HG03039 (cell line): ENCODE results near the gene TOM1L2.
"Not testable (repeated sequence)": the region's sequence is repeated elsewhere in the genome, so short reads cannot be mapped to it uniquely, and the experiment has no call there.

Experiments used
- ATAC-seq: cut with Tn5 transposase; IDR thresholded peaks from one replicate; pipeline ENCODE4 v1.9.1; 2021; ENCODE audit warnings: mild to moderate bottlenecking, moderate library complexity; ENCODE audit not compliant: unreplicated experiment

Gene TOM1L2

DNA sequence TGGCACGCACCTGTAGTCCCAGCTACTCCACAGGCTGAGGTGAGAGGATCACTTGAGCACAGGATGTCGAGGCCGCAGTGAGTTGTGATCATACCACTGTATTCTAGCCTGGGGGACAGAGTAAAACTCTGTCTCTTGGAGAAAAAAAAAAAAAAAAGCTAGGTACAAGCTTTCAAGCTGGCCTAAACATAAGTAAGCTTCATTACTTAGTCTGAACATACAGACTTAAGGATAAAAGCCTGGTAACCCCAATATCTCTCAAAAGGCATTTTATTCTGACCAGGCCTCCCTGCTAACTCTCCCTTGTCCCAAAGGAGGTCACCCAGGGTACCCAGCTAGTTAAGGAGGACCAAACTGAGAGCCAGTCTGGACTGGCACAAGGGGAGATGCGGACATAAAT lies 46.2 kb downstream of the TOM1L2 start:
- no peak for ATAC-seq

DNA sequence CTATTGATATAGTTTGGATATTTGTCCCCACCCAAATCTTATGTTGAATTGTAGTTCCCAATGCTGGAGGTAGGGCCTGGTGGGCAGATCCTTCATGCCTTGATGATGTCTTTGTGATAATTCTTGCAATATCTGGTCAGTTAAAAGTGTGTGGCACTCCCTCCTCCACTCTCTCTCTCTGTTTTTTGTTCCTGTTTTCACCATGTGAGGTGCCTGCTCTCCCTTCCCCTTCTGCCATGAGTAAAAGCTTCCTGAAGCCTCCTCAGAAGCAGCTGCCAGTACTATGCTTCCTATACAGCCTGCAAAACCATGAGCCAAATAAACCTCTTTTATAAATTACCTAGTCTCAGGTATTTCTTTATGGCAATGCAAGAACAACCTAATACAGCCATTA lies 47.3 kb downstream of the TOM1L2 start:
- ATAC-seq, result no peak

DNA sequence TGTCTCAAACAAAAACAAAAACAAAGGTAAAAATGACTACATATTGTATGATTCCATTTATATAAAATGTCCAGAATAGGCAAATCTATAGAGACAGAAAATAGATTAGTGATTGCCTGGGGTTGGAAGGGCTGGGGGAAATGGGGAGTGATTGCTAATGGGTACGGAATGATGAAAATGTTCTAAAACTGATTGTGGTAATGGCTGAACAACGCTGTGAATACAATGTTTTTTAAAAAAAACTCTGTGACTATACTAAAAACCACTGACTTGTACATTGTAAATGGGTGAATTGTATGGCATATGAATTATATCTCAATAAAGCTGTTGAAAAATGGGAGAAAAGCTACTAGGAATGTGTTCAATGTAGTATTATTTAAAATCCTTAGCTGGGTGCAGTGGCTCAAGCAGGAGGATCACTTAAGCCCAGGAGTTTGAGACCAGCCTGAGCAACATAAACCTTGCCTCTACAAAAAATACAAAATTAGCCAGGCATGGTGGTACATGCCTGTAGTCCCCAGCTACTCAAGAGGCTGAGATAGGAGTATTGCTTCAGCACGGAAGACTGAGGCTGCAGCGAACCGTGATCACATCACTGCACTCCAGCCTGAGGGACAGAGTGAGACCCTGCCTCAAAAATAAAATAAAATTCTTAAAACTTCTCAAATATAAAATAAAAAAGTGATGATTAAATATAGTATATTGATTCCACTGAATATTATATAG lies 47.9 kb downstream of the TOM1L2 start:
- no peak for ATAC-seq

GRCh38 chr17:17922070-17922614 lies 50.1 kb downstream of the TOM1L2 start:
- no peak for ATAC-seq

DNA sequence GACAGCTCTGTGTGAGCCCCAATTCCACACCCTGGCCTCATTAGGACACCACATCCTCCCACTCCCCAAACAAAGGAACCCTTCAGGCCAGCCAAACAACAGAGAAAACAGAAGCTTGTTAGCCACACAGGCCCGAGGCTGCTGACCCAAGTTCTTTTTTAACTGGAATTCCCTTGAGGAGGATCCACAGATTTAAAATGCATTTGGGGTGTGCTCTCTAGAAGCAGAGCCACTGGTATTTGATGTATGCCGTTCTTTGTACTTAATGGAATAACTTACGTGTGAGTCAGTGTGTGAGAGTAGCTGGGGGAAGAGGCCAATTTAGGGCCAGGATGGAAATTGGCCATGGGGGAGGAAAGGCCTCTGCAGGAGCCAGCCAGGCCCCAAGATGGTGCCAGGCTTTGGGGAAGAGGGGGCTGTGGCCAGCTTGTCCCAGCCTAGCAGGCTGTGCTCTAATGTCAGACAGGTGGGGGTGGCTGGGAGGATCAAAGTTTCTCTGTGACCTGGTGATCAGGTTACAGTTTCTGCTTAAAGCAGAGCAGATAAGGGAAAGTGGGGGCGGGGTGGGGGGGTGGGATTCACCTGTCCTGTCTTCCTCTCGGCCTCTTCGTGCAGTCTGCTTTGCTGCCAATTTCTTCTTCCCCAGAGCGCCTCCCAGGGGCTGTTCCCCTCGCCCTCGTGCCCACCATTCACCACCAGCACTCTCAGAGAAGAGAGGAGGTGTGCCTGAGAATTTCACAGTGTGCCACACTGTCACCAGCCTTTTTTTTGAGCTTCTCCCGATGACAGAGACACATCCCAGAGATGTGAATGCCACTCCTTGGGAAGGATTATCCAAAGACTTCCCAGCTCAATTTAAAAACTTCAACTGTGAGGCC lies 50.8 kb downstream of the TOM1L2 start:
- no peak for ATAC-seq

- ATAC-seq, result no peak
Measured at GRCh38 chr17:17919169-17920107, 52.8 kb downstream of the TOM1L2 start.

- ATAC-seq, result no peak
Measured at GRCh38 chr17:17917394-17917793, 54.8 kb downstream of the TOM1L2 start.

- no peak for ATAC-seq
Measured at GRCh38 chr17:17915183-17915582, 57.0 kb downstream of the TOM1L2 start.

DNA sequence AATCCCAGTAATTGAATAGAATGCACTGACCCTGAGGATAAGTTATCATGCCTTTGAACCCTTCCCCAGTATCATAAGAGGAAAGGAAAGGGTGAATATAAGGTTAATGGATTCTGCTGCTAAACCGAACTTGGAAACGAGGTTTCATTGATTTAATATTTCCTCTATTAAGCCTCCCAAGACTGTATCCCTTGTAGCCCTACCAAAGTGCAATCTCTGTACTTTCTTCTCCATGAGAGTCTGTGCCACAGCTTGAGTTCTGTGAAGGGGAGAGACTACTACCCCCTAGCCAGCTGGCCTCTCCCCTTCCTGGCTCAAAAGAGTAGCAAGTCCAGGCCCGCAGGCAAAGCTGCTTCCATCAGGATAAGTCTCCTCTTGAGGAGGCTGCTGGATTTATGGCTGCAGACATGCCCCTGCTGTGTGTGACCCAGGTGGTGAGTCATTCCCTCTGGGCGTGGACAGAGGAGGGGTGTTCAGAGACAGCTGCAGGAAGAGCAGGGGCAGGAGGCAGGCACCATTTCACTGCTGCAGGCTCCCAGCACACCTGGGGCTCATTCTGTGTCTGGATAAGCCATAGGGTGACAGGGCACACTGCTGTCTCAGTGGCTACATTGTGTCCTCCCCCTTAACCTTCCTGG lies 58.4 kb downstream of the TOM1L2 start:
- no peak for ATAC-seq

DNA sequence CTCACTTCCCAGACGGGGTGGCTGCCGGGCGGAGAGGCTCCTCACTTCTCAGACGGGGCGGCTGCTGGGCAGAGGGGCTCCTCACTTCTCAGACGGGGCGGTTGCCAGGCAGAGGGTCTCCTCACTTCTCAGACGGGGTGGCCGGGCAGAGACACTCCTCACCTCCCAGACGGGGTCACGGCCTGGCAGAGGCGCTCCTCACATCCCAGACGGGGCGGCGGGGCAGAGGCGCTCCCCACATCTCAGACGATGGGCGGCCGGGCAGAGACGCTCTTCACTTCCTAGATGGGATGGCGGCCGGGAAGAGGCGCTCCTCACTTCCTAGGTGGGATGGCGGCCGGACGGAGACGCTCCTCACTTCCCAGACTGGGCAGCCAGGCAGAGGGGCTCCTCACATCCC lies 59.9 kb downstream of the TOM1L2 start:
- not testable (repeated sequence) for ATAC-seq

DNA sequence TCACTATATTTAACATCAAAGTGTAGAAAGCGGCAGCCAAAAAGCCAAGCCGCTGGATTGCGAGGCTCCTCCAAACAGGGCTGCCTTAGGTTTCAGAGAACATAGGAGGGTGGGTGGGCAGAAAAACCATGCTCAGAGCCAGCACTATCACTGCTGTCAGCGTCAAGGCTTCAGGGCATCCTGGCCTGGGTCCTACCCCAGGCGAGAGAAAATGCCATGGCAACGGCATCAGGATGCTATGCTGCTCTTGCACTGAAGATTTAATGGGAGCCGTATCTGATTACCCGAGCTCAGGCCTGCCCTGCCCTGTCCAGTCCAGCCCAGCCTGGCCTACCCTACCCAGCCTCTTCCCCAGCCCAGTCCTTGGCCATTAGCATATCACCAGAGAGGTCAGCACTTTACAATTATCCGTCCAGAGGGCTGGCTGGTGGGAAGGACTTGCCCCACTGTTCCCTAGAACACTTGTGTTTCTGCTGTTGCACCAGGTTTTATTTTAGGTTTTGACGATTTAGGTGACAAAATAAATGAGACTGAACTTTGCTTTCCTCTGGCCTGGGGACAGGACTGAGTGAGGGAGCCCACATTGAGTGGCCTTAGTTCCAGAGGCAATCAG lies 61.1 kb downstream of the TOM1L2 start:
- ATAC-seq, result no peak

DNA sequence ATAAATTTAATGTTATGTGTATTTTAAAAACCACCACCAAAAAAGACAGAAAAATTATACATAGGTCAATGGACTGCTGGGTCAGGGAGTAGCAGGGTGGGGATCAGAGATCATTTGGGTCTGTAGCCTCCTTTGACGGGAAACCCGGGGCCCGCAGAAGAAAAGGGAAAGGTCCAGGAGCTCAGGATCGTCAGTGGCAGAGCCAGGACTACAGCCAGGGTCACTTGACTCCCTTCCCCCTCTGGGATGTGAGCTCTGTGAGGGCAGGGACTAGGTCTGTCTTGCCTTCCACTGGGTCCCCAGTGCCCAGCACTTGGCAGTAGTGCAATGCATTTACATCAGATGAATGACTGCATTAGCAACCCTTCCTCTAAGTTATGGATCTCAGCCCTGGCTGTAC lies 62.1 kb downstream of the TOM1L2 start:
- no peak for ATAC-seq

- ATAC-seq, result no peak
Measured at GRCh38 chr17:17909078-17909477, 63.1 kb downstream of the TOM1L2 start.

DNA sequence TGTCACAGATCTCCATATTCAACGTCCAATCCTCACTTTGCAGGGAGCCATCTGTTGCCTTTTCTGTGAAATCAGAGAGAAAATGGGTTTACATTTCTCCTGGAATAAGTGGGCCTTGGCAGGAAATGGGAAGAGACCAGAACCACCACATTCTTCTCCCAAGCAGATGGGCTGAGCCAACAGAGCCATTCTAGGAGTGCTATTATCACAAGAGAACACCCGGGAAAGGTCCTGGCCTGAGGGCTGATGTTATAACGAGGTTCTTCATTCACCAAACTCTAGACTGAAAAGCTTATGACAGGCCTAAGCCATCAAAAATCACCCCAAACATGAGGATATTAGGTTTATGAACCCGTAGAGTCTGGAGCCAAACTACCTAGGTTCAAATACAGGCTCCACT lies 64.7 kb downstream of the TOM1L2 start:
- no peak for ATAC-seq

GRCh38 chr17:17906418-17907215 lies 65.6 kb downstream of the TOM1L2 start:
- no peak for ATAC-seq

GRCh38 chr17:17905036-17905320 lies 67.2 kb downstream of the TOM1L2 start:
- no peak for ATAC-seq

GRCh38 chr17:17904166-17905035 lies 67.8 kb downstream of the TOM1L2 start:
- ATAC-seq, result no peak

DNA sequence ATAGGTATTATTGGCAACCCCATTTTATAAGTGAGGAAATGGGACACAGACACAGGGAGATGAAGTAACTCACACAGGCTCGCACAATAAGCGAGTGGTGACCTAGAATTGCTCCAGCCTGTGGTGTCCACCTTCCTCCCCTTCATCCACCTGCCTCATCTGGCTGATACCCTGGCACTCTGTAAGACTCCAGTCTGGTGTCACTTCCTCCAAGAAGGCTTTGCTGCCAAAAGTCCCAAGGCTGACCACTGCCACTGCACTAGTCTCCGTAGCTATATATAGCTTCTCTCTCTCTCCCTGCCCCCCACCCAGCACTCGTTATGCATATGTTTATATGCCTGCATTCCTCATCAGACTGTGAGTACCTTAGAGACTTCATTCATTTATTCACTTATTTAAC lies 69.3 kb downstream of the TOM1L2 start:
- ATAC-seq, result no peak
